T47D (cell line): ENCODE results near the gene C14orf132.
A peak's percentile ranks its signal among the peaks of the same experiment; 100 is the strongest.

Experiments
- DNase-seq, 2 experiments: peaks; one replicate each; pipeline versions ENCODE4 v3.0.0 to v3.0.0-alpha.2; 2011 to 2012; ENCODE audit warnings: low read depth in 1 of 2, low spot score in 1 of 2
- JUND ChIP-seq: IDR thresholded peaks from 2 replicates; pipeline ENCODE4 v1.6.1; 2012; ENCODE audit warnings: low read depth
- in situ Hi-C: cut with HindIII; loops from 2 replicates; pipeline ENCODE4 v1.10.0; 2016; ENCODE audit warnings: low sequenced_read_pairs, low pct_unique_long_range_greater_than_20kb

The C14orf132 gene

GRCh38 chr14:96056509-96057422 is 17.6 kb downstream of the C14orf132 start:
- DNase-seq, result peak; percentile 62 to 87
- in situ Hi-C loops, result no loop called here
- TF ChIP-seq JUND, result no peak

- DNase-seq, result no peak
- in situ Hi-C loops, result no loop called here
- no peak for TF ChIP-seq JUND
Observed at GRCh38 chr14:96057738-96058137, 18.6 kb downstream of the C14orf132 start.

DNA sequence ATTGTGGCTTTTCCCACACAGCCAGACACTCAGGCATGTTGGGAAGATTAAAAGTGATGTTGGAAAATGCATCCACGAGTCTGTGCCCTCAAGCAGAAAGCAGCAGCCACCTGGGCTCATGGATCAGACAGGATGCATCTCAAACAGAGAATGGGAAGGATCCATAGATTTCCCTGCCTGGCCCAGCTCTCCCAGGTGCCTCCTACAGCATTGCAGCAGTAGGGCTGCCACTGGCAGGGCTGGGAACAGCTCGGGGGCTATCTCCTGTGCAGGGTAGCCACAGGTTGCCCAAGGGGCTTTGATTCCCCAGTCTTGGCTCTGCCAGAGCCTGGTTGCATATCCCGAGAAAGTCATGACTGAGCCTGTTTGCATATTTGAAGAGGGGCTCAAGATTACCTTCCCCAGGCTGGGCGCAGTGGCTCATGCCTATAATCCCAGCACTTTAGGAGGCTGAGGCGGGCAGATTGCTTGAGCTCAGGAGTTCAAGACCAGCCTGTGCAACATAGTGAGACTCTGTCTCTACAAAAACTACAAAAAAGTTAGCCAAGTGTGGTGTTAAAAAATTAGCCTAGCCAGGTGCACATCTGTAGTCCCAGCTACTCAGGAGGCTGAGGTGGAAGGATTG is 19.5 kb downstream of the C14orf132 start:
- DNase-seq, result no peak
- in situ Hi-C loops, result no loop called here
- no peak for TF ChIP-seq JUND

DNA sequence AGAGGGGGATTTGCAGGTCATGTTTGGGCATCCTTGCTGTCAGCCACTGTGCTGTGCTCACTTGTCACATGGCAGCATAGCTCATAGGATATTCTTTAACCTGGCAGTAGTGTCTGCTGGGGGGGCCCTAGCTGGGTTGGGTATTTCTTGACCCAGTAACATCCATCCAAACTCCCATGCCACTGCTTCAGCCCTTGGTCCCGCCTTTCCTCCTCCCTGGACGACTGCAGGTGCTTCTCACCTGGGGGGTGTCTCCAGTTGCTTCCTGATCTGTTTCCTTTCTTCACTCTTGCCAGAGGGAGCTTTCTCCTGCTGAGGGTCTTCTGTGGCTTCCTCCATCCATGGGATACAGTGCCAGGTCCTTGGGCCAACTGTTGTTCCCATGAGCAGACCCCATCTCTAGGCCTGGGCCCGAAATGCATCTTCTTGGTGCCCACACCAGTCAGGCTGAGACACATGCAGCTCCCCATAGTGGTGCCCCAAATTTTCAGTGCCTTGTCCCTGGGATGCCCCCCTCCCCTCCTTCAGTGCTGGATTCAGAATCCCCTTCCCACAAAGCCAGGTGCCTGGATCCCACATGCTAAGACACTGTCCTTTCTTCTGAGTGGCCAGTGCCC is 20.5 kb downstream of the C14orf132 start:
- DNase-seq, result no peak
- no peak for TF ChIP-seq JUND
- in situ Hi-C loops, result no loop called here

DNA sequence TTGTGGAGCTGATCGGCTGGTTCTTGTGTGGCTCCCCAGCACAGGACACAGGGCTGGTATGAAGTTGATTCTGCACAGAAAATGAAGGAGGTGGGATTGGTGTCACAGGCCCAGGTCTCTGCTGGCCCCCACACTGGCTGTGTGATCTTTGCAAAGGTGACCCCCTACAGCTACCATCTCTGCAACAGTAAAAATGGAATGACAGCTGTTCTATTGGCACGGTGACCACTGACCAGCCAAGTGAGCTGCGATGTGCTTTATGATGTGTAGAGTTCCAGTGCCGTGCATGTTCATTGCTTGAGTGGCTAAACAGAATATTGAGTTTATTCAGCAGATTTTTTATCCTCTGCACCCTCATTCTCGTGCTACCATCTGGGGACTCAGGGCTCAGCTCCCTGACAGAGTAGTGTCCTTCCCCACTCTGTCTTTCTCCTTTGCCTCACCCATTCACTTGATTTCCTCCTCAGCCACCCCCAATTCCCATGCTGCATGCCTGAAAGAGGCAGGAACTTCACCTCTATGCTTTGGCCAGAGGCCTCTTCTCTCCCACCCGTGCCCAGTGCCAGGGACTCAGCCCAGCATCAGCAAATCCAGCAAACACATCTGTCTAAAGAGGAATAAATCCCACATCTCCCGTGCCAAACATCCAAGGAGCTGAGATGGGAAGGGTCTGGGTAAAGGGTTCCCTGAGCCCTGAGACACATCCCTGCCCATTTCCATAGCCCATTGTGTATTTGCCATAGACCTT is 21.2 kb downstream of the C14orf132 start:
- in situ Hi-C loops, result no loop called here
- TF ChIP-seq JUND, result no peak
- no peak for DNase-seq

GRCh38 chr14:96062010-96062409 is 22.8 kb downstream of the C14orf132 start:
- no peak for DNase-seq
- TF ChIP-seq JUND, result no peak
- in situ Hi-C loops, result no loop called here

GRCh38 chr14:96062506-96062905 is 23.3 kb downstream of the C14orf132 start:
- in situ Hi-C loops, result no loop called here
- no peak for TF ChIP-seq JUND
- no peak for DNase-seq

GRCh38 chr14:96064866-96065265 is 25.7 kb downstream of the C14orf132 start:
- DNase-seq, result peak in 1 of 2 experiments; percentile 73
- in situ Hi-C loops, result no loop called here
- TF ChIP-seq JUND, result no peak

GRCh38 chr14:96065661-96066459 is 26.7 kb downstream of the C14orf132 start:
- TF ChIP-seq JUND, result peak; percentile 97
- in situ Hi-C loops, result no loop called here
- DNase-seq, result peak; percentile 78 to 95

- no peak for DNase-seq
- in situ Hi-C loops, result no loop called here
- no peak for TF ChIP-seq JUND
Observed at GRCh38 chr14:96066976-96067375, 27.8 kb downstream of the C14orf132 start.

DNA sequence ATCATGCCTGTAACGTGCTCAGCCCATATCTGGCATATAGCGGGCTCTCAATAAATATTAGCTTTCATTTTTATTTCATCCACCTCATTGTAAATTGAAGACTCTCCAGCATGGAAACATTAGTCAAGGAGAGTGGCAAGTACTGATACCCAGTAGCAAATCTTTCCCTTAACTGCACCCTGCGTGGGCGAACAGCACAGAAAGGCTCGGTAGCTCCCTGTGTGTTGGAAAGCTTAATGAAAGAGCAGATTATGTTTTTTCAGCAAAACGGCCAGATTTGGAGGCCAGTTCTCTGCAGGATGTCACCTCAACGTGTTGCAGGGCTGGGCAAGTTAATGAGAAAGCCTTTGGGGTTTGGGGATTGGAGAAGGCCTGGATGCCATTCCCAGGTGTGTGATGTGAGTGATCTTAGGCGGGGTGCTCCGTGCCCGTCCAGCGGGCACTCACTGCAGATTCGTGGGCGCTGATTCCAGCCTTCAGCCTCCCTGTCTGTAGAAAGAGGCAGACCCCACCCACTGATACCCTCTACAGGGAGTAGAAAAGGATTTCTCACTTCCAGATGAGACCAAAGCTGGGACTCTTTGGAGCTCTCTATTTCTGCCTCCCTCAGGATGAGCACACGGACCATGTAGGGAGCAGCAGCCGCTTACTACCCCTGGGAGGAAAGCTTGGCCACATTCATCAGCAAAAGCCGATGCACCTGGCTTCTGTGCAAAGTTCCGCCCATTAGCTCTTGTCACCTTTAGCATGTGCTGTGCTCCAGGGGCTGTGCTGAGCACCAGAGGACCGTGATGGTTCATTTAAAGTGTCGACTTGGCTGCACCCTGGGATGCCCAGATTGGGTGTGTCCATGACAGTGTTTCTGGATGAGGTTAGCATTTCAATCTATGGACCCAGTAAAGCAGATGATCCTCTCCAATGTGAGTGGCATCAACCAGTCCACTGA is 29.1 kb downstream of the C14orf132 start:
- in situ Hi-C loops, result no loop called here
- no peak for DNase-seq
- TF ChIP-seq JUND, result no peak
